Small intestine (tissue), 7 donors: ENCODE results near the gene DTNB. TPM values are rescaled to one million over a fixed set of nuclear protein-coding genes. Genes with fewer than 3 reads are reported as not detected.

Source experiments
- DNase-seq, 2 donors: peaks; one replicate each; pipeline versions ENCODE4 v3.0.0 to v3.0.0-alpha.2; 2013
- FAIRE-seq: peaks from 2 replicates; lab custom pipeline; 2012; peaks lifted over from hg19 to GRCh38; lab: Jason Lieb, UNC
- H3K27ac ChIP-seq, 3 donors: one replicate each; pipeline ENCODE4 v1.5.1; 2013; ENCODE audit warnings: low read length in 2 of 3, mild to moderate bottlenecking in 2 of 3, control low read depth in 1 of 3, inconsistent platforms in 1 of 3, low read depth in 1 of 3, moderate library complexity in 1 of 3
- H3K27me3 ChIP-seq, 3 donors: one replicate each; pipeline ENCODE4 v1.6.1; 2013; ENCODE audit warnings: low read length in 3 of 3, inconsistent platforms in 1 of 3; ENCODE audit not compliant: control insufficient read depth in 3 of 3, insufficient read depth in 3 of 3
- H3K36me3 ChIP-seq, 3 donors: one replicate each; pipeline ENCODE4 v1.6.1; 2013; ENCODE audit warnings: low read length in 3 of 3, inconsistent platforms in 1 of 3, low read depth in 1 of 3, mild to moderate bottlenecking in 1 of 3, moderate library complexity in 1 of 3; ENCODE audit not compliant: control insufficient read depth in 3 of 3, insufficient read depth in 2 of 3
- H3K4me1 ChIP-seq, 3 donors: one replicate each; pipeline ENCODE4 v1.6.1; 2013; ENCODE audit warnings: low read length in 2 of 3, inconsistent platforms in 1 of 3, low read depth in 1 of 3, mild to moderate bottlenecking in 1 of 3, moderate library complexity in 1 of 3; ENCODE audit not compliant: control insufficient read depth in 3 of 3, insufficient read depth in 2 of 3
- H3K4me3 ChIP-seq, 3 donors: one replicate each; pipeline ENCODE4 v1.5.1; 2013; ENCODE audit warnings: low read length in 3 of 3, control low read depth in 1 of 3, inconsistent platforms in 1 of 3, low read depth in 1 of 3, mild to moderate bottlenecking in 1 of 3, moderate library complexity in 1 of 3
- H3K9me3 ChIP-seq, 2 donors: one replicate each; pipeline ENCODE4 v1.6.1; 2013; ENCODE audit warnings: low read depth in 1 of 2, low read length in 1 of 2; ENCODE audit not compliant: control insufficient read depth in 2 of 2, insufficient read depth in 1 of 2
- WGBS, 3 donors: extraction: QIAGEN DNeasy Blood & Tissue Kit; methylation state at CpG; one replicate each; pipeline ENCODE4 v1.1.7; 2013; 5-methylcytosine and 5-hydroxymethylcytosine counted together
- polyA plus RNA-seq, 4 donors: library from polyadenylated mRNA; stranded (reverse) in 3 of 4; unstranded in 1 of 4; fragments of 200-250 nt in 3 of 4; fragments of 120-200 nt in 1 of 4; gene quantifications; one replicate each; pipeline versions ENCODE4 v1.2.1 to v1.2.3, GENCODE V29; 2013
- donor health status: healthy with polysubstance abuse.
- donor health status: control.
- donor health status: control.
- donor health status: Bipolar disorder and iron deficiency.
- donor health status: healthy.

DTNB gene
- polyA plus RNA-seq, 4 donors, result 2.4 to 9.7 (median 4.4) TPM

DNA sequence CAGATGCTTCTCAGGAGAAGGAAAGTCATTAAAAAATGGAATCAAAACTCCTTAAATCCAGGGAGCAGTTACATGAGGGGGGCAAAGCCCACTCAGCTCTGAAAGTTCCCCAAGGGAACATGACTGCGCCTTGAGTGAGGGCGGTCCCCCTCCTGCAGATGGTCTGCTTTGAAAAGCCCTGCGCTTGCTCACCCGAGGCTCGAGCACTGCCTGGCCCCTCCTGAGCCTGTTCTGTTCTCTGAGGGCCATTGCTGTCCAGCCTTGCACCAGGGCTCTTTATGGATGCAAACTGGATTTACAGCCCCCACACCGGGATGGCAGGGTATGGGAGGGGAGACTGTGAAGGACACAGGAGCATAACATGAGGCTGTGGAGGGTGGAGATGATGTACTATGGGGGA, 293.8 kb downstream of the DTNB start:
- WGBS, 3 donors, result 94 to 95% (median 95%) methylated on average over 6 of the region's 6 CpGs
- no peak overlapping the region for H3K4me3 ChIP-seq
- no peak overlapping the region for H3K27ac ChIP-seq
- no peaks in the 10 kb centered on the region for H3K36me3 ChIP-seq
- no peaks in the 10 kb centered on the region for H3K9me3 ChIP-seq
- FAIRE-seq (no peak), DNase-seq (no peak)
- no peaks in the 10 kb centered on the region for H3K27me3 ChIP-seq
- H3K4me1 ChIP-seq, result peaks cover 0 to 20% (median 3%) of the 10 kb centered on the region in 3 donors

DNA sequence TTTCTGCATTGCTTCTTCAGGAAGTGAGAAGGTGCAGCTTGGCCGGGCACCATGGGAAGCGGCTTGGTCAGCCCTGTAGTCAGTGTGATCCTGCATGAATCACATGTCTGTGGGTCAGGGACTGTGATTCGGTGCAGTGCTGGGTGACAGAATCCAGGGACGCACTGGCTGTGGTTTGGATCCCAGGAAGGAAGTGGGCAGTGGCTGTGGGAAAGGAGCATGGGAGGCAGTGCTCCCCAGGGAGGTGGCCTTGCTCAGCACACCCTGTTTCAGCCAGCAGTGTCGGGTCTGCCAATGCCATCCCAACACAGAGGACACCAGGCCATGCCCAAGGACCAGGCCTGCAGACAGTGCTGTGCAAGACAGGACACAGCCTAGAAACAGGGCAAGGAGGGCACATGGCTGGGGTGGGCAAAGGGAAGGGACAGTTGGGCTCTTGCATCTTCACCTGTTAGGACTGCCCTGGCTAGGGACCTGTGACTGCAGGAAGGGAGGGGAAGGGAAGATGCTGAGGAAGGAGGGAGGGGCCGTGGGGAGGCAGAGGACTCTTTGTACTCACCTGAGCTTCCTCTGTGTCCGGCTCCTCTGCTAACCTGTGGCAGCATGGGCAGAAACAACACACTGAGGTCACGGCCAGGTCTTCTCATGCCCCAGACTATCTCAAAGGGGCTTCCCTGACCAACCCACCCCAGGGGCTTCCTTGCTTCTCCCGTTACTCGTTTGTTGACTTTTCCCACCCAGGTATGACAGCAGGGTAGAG, 294.5 kb downstream of the DTNB start:
- FAIRE-seq, result no peak
- Histone ChIP-seq H3K27ac (no peak overlapping the region), H3K9me3 (no peaks in the 10 kb centered on the region), H3K4me3 (no peak overlapping the region), H3K36me3 (peaks cover 0 to under 1% (median 0%) of the 10 kb centered on the region in 3 donors), H3K27me3 (no peaks in the 10 kb centered on the region), H3K4me1 (peaks cover 0 to 20% (median 3%) of the 10 kb centered on the region in 3 donors)
- no peak for DNase-seq
- 80 to 87% (median 86%) methylated on average over 9 to 10 of the region's 10 CpGs for WGBS, 3 donors

DNA sequence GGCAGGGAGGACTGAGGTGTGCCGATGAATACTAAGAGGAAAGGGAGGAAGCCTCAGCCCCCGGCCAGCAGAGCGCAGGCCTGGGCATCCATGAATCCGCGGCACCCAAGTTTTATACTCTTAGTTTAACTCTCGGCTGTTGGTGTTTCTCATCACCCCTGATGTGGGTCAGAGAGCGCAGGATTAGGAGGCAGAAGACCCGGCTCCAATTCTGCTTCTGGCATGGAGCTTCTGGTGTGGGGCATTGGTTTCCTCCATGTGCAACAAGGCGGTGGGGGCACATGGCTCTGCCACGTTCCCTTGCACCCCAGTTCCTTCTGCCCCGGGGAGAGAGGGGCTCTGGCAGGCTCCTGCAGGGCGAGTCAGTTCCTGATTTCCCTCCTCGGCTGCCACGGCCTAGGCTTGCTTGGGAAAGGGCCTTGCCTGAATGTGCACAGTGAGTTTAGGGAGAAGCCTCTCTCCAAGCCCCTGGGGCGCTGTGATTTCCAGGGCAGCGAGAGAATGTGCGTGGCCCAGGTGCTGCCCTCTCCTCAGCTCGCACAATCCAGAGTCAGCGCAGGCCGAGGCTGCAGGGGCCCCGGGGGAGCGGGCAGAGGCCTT, 295.5 kb downstream of the DTNB start:
- WGBS, 3 donors, result 91 to 95% (median 95%) methylated on average over 21 to 22 of the region's 22 CpGs

DNA sequence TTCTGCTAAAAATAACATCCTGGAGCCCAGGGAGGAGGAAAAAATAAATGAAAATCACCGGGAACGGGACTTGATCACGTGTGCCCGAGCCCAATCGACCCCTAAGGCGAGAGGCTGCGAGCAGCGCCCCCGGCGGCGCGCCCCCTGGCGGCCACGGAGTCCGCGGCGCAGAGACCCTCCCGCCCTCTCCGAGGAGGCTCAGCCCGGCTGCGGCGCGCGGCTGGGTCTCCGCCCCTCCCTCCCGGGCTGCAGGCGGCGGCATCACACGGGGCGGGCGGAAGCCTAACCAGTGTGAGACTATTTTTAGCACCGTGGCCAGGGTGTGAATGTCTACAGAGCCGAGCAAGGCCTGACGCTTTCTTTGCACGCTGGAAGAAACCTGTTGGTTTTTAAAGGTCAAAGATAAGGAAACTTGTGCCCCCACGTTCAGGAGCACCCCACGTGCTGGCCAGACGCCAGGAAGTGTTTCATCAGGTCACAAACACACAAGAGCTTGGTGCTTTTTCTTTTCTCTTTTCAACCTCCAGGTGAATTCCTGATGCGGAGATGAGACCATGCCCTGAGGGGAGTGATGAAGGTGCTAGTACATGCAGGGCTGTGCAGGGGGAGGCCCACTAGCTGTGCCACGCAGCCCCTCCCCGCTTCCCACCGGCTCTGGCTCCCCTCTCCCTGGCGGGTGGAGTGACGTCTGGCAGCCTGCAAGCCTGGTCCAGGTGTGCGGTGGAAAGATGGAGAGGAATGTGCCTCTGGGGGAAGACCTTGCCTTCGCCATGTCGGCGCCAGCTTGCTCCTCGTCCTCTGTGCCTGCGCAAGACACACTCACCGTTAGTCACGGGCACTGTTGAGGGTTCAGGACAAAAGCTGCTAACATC, 296.4 kb downstream of the DTNB start:
- Histone ChIP-seq H3K4me3 (peak overlapping the region in 1 of 3 donors; percentile 26), H3K27me3 (no peaks in the 10 kb centered on the region), H3K27ac (peak overlapping the region; percentile 45 to 78 (median 78)), H3K4me1 (peaks cover 0 to 34% (median 3%) of the 10 kb centered on the region in 3 donors), H3K36me3 (peaks cover 0 to 3% (median 0%) of the 10 kb centered on the region in 3 donors), H3K9me3 (no peaks in the 10 kb centered on the region)
- peak; percentile 77 to 95 for DNase-seq
- WGBS, 3 donors, result 8 to 11% (median 9%) methylated on average over 41 to 52 of the region's 52 CpGs
- FAIRE-seq, result no peak

More for the DNA sequence above, 295.5 kb downstream of the DTNB start:
- FAIRE-seq (no peak), DNase-seq (no peak)
- Histone ChIP-seq H3K27ac (peak overlapping the region in 1 of 3 donors; percentile 78), H3K27me3 (no peaks in the 10 kb centered on the region), H3K36me3 (peaks cover 0 to 3% (median 0%) of the 10 kb centered on the region in 3 donors), H3K4me1 (peaks cover 0 to 24% (median 3%) of the 10 kb centered on the region in 3 donors), H3K4me3 (no peak overlapping the region), H3K9me3 (no peaks in the 10 kb centered on the region)

DNA sequence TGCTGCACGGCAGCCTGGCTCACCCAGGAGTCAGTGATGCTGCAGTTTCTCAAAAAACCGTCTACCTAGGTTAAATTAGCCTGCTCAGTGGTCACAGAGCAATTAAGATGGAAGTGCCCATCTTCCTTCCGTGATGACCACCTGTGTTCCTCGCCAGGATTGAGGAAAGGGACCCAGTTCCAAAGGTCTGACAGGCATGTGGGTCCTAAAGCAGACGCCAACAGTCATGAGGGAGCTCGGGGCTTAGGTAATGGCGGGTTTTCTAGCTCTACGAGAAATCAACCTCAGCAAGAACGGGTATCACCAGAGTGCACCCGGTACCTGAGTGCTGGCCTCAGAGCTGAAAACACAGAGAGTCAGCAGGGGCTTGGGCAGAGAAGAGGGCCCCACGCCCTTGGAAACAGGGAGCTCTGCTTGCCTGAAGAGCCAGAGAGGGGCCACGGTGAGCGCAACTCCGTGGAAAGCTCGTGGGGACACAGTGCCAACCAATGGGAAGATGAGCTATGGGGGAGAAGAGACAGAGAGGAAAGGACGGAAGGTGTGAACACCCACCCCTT, 297.3 kb downstream of the DTNB start:
- no peaks in the 10 kb centered on the region for H3K9me3 ChIP-seq
- peaks cover 0 to 3% (median 0%) of the 10 kb centered on the region in 3 donors for H3K36me3 ChIP-seq
- no peak for DNase-seq
- H3K4me3 ChIP-seq, result peak overlapping the region in 1 of 3 donors; percentile 10
- H3K4me1 ChIP-seq, result peaks cover 0 to 43% (median 3%) of the 10 kb centered on the region in 3 donors
- H3K27me3 ChIP-seq, result no peaks in the 10 kb centered on the region
- WGBS, 3 donors, result 64 to 75% (median 68%) methylated on average over 16 of the region's 16 CpGs
- peak overlapping the region in 1 of 3 donors; percentile 51 for H3K27ac ChIP-seq
- FAIRE-seq, result no peak

DNA sequence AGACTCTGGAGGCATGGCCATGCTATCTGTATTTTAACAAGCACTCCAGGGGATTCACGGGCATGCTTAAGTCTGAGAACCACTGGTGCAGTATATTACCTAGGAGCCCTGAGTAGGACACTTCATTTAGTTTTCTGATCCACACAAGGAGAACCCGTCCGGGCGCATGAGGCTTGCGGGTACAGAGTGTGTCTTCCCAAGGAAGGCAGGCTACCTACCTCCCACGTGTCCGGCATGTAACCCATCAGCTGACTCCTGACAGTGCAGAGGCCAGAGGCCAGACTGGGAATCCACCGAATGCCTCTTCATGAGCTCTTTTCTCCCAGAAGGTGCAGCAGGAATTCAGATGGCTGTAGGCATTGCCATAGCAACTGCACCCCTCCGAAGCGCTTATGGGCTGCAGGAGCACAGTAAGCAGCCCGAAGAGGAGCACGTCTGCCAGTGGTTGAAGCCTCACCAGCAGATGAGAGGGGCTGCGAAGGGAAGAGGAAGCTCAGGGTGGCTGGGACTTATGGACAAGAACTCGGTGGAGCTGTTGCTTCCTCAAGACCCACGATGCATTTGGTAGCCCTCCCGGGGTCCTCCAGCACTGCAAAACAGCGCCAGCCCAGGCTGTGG, 297.9 kb downstream of the DTNB start:
- H3K27me3 ChIP-seq, result no peaks in the 10 kb centered on the region
- no peak overlapping the region for H3K27ac ChIP-seq
- no peaks in the 10 kb centered on the region for H3K9me3 ChIP-seq
- peaks cover 0 to 3% (median 0%) of the 10 kb centered on the region in 3 donors for H3K36me3 ChIP-seq
- FAIRE-seq (no peak), DNase-seq (no peak)
- 86 to 87% (median 87%) methylated on average over 17 of the region's 17 CpGs for WGBS, 3 donors
- H3K4me1 ChIP-seq, result peaks cover 0 to 41% (median 3%) of the 10 kb centered on the region in 3 donors
- H3K4me3 ChIP-seq, result no peak overlapping the region

DNA sequence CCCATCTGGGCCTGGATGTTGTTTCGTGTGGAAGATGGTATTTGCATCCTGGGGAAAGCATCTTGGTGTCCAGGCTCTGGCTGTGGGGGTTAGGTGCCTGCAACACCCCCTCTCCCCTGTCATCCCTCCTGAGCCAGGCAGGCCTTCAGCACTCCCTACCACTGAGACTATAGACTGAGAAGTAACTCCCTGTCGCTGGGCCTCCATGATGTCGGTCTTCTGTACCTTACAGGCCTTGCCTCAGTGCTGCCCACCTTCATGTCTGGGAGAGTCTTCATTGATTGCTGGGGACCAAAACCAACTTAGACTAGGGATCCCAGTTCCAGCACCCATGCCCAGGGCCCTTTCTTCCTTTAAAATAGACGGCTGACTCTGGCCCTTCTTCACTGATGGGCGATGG, 298.6 kb downstream of the DTNB start:
- H3K27me3 ChIP-seq, result no peaks in the 10 kb centered on the region
- 93 to 97% (median 94%) methylated on average over 5 of the region's 5 CpGs for WGBS, 3 donors
- DNase-seq, result no peak
- H3K9me3 ChIP-seq, result no peaks in the 10 kb centered on the region
- FAIRE-seq, result no peak
- no peak overlapping the region for H3K27ac ChIP-seq
- H3K4me1 ChIP-seq, result peaks cover 0 to 43% (median 3%) of the 10 kb centered on the region in 3 donors
- H3K4me3 ChIP-seq, result no peak overlapping the region
- peaks cover 0 to 3% (median 0%) of the 10 kb centered on the region in 3 donors for H3K36me3 ChIP-seq
